Measurements from ENCODE around the gene FGFR1OP2. TPM values are rescaled to one million over a fixed set of nuclear protein-coding genes. Genes with fewer than 3 reads are reported as not detected.

Gene FGFR1OP2
- total RNA-seq, 1 donor, result 52.5 TPM

DNA sequence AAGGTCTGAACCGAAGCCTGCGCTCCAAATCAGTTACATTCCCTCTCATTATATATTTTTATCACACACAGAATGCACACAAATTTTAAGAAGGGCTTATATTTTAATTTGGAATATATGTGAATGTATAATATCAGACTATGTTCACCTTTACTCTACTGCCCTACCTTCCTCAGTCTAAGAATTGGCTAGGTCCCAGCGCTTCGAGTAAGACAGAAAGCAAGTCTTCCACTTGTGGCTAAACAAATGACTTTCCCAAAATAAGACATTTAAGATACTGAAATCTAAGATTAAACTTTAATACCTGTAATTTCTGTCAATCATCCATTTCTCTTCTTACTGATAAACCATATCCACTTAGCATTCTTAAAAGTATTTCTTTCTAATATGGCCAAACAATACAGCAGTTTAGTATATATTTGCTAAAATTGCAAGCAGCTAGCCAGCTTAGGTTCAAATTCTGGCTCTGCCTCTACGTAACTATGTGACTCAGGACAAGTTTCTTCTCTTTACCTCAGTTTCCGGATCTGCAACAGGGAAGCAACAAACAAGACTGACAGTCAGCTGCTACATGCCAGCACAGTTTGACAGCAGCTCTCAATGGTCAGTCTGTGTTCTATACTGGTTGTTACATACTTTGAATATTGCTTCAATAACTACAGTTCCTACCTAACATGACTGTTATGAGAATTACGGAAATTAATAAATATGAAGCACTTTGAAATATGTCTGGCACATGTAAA is 2.5 kb upstream of the FGFR1OP2 start:
- DNase-seq (ENCODE audit: low read depth), result no peak
- TF ChIP-seq, protein P1, sequence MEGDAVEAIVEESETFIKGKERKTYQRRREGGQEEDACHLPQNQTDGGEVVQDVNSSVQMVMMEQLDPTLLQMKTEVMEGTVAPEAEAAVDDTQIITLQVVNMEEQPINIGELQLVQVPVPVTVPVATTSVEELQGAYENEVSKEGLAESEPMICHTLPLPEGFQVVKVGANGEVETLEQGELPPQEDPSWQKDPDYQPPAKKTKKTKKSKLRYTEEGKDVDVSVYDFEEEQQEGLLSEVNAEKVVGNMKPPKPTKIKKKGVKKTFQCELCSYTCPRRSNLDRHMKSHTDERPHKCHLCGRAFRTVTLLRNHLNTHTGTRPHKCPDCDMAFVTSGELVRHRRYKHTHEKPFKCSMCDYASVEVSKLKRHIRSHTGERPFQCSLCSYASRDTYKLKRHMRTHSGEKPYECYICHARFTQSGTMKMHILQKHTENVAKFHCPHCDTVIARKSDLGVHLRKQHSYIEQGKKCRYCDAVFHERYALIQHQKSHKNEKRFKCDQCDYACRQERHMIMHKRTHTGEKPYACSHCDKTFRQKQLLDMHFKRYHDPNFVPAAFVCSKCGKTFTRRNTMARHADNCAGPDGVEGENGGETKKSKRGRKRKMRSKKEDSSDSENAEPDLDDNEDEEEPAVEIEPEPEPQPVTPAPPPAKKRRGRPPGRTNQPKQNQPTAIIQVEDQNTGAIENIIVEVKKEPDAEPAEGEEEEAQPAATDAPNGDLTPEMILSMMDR (IDR thresholded peaks at IDR 0.05; ENCODE audit: insufficient read depth, low read length), result no peak
- H3K4me3 ChIP-seq (ENCODE audit: low read depth, low read length), result peak overlapping the region; percentile 32

DNA sequence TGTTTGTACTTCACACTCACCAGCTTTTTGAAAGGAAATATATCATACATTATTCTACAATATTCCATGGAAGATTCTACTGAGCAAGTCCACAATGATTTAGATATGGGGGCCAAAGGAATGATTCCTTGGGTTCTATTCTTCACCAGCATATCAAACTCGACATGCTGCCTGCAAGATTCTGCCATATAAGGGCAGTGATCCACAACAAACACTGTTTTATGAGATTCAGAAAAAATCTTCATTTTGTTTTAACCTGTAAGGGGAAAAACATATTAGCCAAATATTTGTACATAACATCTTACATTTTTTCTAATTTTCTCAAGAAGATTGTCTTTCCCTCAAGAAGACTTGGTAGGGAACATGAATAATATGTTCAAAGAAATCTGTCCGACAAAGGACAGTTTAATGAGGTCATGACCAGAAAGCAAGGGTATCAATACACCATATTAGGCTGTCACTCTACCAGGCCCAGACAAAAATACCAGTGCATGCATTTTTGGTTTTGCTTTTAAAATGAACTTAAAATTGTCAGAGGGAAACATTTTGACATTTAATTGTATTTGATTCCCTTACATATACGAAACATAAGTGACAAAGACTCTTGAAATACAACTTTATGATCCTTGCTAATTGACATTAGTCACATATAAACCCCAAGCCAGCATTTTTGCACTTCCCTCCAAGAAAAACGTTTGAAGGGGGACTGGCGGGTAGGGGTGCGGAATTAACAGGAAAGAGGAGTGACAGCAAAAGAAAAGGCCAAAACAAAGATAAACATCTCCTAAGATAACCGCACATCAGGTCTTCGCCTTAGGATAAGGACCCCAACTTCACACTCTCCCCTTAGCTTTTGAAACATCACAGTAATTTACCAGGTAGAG is 1.5 kb upstream of the FGFR1OP2 start:
- TF ChIP-seq, protein P1 (IDR thresholded peaks at IDR 0.05; ENCODE audit: insufficient read depth, low read length), result no peak
- peak overlapping the region; percentile 96 for H3K4me3 ChIP-seq (ENCODE audit: low read depth, low read length)
- DNase-seq (ENCODE audit: low read depth), result no peak

DNA sequence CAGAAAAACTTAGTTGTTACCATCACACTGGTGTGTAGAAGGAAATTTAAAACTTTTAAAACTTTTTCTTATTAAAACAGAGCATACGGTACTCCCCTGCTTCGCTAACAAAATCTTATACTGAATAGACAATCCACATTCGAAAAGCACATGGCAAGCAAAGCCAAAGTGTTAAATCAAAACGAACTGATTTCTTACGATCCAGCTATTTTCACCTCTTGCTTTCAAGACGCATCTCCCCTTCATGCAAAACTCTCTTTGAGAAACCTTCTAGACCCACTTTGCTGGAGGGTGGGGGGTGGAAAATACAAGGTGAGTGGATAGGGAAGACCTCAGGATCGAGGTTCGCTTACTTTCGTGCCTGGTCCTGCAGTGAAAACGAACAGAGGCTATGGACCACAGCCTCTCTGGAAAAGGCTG is 817 bp upstream of the FGFR1OP2 start:
- TF ChIP-seq, protein P1 (IDR thresholded peaks at IDR 0.05; ENCODE audit: insufficient read depth, low read length), result no peak
- peak overlapping the region; percentile 96 for H3K4me3 ChIP-seq (ENCODE audit: low read depth, low read length)
- DNase-seq (ENCODE audit: low read depth), result no peak

DNA sequence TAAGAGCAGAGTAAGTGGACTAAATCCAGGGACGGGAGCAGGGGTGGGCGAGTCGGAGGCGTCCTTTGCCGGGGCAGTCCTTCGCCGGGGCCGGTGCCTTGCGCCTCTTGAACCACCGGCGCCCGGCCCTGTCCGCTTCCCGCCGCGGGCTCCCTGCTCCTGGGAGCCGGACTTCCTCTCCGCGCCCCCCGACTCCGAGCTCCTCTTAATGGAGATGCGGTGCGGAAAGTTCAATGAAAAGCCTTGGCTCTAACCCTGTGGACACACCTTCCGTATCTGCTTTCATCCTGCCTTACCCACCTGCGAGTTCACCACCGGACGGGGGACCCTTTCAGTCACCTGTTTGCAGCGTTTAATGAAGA is 412 bp downstream of the FGFR1OP2 start:
- peak overlapping the region; percentile 96 for H3K4me3 ChIP-seq (ENCODE audit: low read depth, low read length)
- TF ChIP-seq, protein P1 (IDR thresholded peaks at IDR 0.05; ENCODE audit: insufficient read depth, low read length), result no peak
- DNase-seq (ENCODE audit: low read depth), result no peak

DNA sequence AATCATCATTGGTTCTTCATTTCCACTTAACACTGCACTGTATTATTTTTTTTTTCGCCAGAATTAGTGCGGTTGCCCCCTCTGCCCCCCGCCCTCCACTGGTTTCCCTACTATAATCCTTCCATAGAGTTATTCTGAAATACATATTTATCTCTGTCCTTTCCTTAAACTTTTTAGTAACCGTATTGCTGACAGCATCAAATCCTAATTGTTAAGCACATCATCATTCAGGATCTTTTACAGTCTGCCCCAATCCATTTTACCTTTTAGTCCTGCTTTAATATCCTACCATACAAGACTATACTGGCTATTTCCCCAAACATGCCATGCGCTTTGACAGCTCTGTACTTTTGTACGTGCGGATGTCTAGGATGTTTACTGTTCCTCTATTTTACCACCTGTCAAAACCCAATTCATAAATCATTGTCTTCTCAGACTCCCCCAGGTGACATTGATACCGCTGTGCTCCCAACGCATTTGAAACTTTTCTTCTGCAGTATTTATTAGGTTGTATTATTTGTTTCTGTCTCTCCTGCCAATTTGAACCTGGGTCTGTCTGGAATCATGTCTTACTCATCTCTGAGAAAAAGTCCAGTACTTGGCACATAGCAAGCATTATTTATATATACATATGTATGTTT is 1.0 kb downstream of the FGFR1OP2 start:
- TF ChIP-seq, protein P1 (IDR thresholded peaks at IDR 0.05; ENCODE audit: insufficient read depth, low read length), result no peak
- DNase-seq (ENCODE audit: low read depth), result no peak

DNA sequence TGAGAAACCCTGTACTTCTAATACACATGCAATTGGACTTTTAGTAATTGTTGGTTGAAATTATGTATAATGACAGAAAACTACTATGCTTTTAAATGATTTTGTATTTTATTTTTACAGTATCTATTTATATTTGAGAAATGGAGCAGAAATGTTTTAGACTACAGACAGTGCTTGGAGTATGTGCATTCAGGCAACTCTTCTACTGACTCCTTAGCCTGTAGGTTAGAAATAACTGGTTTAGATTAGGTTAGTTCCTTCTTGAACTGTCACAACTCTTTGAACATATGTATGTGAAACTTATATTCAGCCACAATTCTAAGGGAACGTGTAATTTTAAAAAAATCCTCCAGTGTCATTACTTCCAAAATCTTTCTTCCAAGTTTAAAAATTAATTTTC is 1.7 kb downstream of the FGFR1OP2 start:
- TF ChIP-seq, protein P1 (IDR thresholded peaks at IDR 0.05; ENCODE audit: insufficient read depth, low read length), result no peak
- peak overlapping the region; percentile 96 for H3K4me3 ChIP-seq (ENCODE audit: low read depth, low read length)
- no peak for DNase-seq (ENCODE audit: low read depth)

More for the DNA sequence above, 1.0 kb downstream of the FGFR1OP2 start:
- H3K4me3 ChIP-seq (ENCODE audit: low read depth, low read length), result peak overlapping the region; percentile 96

All from fibroblast of the aortic adventitia (primary cell).